Activated CD8-positive, alpha-beta memory T cell treated with anti-CD3 and anti-CD28 coated beads, Interleukin-2, amount 50 U/mL, for 1 hour (primary cell): ENCODE data around the gene RPS14.
"Not testable (repeated sequence)": the region's sequence is repeated elsewhere in the genome, so short reads cannot be mapped to it uniquely, and the experiment has no call there.

ENCODE experiments used
- DNase-seq: peaks from one replicate; pipeline ENCODE4 v3.0.0-alpha.2; 2020; ENCODE audit errors: extremely low read depth

The RPS14 gene

DNA sequence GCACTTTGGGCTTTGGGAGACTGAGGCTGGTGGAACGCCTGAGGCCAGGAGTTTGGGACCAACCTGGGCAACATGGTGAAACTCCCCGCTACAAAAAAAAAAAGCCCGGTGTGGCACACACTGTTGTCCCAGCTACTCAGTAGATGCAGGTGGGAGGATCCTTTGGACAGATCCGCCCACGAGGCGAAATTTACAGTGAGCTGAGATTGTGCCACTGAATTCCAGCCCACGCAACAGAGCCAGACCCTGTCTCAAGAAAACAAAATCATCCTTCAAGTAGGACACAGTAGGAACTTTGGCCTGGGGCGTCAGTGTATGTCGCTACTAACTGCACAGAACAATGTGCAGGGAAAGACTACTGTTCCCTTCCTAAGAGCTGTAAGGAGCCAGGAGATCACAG is 4.8 kb downstream of the RPS14 start:
- DNase-seq, result no peak

DNA sequence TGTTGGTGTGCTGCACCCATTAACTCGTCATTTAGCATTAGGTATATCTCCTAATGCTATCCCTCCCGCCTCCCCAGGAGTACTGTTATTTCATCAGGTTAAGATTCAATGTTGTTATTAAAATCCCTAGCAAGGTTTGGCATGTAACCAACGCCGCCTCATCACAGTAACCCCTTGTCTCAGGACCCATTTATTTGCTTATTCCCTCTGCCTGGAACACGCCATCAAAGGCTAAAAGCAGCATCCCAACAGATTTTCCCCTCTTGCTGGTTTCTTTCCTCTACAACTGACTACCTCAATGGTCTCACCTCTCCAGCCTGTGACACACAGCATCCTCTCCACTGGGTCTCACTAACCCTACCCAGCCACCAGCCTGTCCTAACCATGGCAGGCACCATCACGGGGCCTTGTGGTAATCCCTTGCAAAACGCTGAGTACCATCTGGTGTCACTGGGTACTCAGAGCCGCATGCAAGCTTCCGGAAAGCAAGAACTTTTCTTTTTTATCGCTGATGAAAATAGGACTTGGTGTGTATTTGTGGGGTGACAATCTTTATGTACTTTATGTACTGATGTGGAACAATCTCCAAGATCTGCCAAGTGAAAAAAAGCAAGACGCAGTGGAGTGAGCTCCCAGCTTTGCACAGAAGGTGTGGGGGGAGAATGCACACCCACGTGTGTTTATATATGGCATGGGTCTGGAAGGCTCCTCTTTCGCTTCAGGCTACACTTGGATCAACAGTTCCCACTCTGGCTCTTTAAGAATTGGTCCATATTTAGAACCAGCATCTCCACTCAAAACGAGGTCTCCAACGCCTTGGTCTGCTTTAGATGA is 6.1 kb downstream of the RPS14 start:
- DNase-seq, result no peak

DNA sequence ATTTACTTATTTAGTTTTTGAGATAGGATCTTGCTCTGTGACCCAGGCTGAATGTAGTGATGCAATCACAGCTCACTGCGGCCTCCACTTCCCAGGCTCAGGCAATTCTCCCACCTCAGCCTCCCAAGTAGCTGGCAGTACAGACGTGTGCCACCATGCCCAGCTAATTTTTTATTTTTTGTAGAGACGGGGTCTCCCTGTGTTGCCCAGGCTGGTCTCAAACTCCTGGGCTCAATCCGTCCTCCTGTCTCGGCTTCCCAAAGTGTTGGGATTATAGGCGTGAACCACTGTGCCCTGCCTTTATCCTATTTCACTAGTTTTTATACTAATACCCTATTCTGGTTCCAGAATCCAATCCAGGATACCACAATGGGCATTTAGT is 6.8 kb downstream of the RPS14 start:
- no peak for DNase-seq

DNA sequence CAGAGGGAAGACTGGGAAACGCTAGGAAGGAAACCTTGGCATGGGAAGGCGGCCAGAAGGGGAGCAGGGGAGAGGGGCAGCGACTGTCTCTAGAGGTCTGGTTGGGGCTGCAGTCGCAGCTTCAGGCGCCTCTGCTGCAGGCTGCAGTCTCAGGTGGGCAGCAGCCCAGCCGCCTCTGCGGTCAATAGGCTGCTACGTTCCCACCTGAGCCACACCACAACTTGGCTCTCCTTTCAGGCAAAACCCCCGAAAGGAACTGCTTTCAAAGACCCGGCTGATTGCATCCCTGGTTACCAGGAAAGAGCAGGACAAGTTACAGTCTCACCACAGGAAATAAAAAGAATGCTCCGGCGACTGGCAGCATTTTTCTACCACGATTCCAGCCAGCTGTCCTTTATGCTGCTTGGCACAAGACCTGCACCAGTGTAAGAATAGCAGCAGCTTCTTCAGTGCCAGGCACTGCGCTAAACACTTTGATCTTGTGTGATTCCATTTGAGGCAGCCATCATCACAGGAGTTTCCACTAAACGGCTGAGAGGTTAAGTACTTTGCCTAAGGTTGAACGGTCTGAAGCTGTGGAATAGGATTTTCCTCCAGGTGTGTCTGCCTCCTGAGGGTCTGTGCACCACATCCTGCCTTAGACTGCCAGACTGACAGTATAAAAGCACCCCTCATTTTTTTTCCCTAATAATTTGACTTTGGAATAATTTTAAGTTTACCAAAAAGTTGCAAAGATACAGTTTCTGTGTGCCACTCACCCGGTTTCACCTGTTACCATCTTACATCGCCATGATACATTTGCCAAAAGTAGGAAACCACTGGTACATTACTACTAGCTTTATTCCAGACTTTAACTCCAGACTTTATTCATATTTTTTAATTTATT is 7.5 kb downstream of the RPS14 start:
- DNase-seq, result no peak

DNA sequence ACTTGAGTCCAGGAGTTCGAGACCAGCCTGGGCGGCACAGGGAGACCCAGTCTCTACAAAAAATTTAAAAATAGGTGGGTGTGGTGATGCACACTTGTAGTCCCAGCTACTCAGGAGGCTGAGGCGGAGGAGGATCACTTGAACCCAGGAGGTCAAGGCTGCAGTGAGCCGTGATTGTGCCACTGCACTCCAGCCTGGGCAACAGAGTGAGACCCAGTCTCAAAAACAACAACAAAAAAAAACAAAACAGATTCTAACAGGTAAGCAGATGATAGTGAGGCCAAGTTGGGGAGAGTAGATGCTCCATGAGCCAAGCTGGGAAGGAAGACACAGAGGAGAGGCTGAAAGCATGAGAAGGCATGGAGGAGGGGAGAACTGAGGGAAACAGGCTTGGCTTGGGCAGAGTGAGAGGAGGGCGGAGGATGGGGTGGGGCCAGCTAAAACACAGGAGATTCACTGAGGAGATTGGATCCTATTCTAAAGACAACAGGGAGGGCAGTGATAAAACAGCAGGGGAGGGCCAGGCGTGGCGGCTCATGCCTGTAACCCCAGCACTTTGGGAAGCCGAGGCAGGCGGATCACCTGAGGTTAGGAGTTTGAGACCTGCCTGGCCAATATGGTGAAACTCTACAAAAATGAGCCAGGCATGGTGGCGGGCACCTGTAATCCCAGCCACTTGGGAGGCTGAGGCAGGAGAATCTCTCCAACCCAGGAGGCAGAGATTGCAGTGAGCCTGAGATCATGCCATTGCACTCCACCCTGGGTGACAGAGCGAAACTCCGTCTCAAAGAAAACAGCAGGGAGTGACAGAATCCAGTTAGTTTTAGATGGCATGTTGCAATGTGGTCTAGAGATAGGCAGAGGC is 8.4 kb downstream of the RPS14 start:
- DNase-seq, result no peak

DNA sequence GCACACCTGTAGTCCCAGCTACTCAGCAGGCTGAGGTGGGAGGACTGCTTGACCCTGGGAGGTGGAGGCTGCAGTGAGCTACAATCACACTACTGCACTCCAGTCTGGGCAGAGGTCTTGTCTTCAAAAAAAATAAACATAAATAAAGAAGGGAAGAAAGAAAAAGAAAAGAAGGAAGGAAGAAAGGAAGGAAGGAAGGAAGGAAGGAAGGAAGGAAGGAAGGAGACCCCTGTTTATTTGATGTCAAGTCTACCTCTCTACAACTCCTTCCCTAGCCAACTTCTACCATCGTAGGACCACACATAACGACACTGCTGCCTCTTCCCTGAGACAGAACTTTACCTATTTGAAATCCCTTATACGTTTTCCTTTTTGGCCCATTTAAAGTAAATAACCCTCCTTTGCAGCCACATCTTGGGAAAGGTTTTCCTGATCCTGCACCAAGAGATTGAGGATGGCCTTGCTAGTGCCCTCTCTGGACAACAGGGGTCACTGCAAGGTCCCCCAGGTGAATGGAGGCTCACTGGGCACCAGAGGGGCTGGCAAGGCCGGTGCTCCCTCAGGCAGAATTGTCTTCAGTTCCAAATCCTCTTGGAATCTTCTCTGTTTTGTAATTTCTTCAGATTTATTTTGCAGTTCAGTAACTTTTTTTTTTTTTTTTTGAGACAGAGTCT is 10.5 kb downstream of the RPS14 start:
- no peak for DNase-seq

DNA sequence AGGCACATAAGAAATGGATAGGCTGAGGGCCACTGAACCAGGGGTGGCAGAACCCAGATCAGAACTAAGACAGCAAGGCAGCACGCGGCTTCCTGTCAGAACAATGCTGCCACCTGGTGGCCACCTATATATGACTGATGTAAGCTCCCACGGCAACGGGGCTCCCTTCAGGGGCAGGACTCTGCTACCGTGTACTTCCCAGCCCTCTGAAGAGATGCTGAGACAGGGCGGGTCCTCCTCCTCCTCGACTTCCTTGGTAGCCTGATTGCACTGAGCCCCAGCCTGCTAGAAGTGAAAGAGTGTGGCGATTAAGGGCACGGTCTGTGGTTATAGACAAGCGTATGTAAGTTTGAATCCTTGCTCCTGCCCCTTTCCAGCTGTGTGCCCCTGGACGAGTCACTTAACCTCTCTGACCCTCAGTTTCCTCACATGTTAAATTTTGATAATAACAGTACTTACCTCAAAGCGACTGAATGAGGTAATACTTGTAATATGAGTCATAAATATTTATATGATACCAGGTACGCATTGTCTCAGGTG is 13.3 kb downstream of the RPS14 start:
- peak; percentile 79 for DNase-seq

DNA sequence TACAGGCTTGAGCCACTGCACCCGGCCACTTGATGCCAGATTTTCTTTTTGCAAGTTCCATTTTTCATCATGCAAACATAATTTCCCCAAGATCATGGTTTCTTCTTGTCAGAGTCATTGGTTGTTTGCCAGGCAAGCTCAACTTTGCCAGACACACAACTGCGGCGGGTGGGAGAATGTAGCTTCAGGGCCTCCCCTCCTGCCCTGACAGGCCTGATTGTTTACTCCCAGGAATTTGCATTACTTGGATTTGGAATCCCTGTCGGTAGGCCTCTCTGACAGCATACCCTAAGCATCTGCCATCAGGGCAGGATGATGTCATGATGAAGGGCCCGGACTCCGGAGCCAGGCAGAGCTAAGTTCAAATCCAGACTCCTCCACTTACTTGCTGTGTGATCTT is 15.1 kb downstream of the RPS14 start:
- no peak for DNase-seq

DNA sequence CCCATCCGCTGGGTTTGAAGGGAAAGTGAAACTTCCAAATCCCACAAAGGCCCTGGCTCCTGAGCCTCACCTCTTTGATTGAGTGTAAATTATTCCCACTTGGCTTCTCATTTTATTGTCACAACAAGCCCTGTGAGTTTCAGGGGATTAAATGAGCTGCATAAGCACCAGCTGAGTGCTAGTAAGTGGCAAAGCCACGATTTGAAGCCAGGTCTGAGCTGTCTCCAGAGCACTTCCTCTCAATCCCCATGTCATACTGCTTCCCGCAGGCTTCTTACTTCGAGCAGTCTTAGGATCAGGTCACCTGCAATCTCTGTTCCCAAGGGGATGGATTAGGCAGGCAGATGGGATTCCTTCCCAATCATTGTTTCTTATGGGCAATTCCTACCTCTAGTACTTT is 18.0 kb downstream of the RPS14 start:
- DNase-seq, result no peak

DNA sequence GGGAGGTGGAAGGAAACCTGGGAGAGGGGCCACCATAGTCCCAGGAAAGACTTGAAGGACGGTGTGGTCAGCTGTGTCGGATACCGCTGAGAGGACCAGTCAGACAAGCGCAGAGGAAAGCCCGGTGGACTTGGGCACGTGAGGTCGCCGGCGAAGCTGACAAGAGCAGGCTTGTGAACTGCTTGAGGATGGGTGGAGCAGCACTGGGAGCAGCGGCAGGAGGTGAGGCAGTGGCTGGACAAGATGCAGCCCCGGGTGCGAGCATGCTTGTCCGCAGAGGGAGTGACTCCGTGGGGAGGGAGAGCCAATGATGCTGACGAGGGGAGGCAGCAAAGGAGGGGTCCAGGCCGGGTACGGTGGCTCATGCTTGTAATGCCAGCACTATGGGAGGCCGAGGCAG is 18.5 kb downstream of the RPS14 start:
- no peak for DNase-seq

DNA sequence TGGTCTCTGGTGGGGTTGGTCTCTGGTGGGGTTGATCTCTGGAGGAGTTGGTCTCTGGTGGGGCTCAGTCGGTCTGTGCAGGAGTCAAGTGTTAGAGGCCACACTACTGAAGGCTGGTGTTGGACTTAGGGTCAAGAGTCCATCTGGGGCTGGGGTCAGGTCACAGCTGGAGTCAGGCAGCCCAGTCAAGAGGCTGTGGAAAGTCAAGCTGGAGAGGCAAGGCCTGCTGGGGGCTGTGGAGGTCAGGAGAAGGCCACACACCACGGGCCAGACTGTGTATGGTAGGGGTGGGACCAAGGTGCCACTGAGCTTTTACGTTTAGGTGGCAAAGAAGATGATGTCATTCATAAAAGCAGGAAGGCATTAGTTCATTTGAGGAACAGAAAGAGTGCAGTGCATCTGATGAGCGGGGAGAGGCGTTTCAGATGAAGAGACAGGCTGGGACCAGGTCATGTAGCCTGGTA is 20.1 kb downstream of the RPS14 start:
- DNase-seq, result no peak

DNA sequence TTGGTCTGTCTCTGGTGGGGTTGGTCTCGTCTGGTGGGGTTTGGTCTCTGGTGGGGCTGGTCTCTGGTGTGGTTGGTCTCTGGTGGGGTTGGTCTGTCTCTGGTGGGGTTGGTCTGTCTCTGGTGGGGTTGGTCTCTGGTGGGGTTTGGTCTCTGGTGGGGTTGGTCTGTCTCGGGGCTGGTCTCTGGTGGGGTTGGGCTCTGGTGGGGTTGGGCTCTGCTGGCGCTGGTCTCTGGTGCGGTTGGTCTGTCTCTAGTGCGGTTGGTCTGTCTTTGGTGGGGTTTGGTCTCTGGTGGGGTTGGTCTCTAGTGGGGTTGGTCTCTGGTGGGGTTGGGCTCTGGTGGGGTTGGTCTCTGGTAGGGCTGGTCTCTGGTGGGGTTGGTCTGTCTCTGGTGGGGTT is 20.6 kb downstream of the RPS14 start:
- no peak for DNase-seq

DNA sequence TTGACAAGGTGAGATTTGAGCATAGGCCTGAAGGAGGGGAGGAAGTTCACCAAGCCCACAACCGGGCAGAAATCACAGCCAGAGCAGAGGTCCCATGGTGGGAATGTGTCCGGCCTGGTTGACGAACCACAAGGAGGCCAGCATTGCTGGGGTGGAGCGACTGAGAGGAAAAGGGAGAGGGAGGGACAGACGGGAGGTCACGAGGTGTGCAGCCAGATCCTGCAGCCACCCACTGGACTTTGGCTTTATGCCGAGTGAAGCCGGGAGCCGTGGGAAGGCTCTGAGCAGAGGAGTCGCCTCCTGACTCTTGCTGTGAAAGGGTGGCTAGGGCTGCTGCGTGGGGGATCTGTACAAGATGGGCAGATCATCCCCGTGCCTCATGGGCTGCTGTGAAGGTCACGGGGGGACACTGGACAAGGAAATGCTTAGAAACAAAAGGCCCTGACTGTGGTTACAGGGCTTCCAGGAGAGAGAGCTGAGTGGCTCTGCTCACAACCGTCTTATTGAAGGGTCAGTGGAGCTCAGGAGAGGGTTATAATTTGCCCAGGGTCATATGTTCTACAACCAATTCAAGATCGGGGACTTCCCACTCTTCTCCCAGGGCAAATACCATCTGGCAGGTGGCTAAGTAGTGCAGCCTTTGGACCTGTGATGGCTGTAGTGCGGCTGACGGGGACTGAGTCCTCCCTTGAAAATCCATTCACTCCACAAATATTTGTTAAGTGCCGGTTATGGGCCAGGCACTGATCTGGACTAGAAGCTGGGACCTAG is 21.2 kb downstream of the RPS14 start:
- no peak for DNase-seq

DNA sequence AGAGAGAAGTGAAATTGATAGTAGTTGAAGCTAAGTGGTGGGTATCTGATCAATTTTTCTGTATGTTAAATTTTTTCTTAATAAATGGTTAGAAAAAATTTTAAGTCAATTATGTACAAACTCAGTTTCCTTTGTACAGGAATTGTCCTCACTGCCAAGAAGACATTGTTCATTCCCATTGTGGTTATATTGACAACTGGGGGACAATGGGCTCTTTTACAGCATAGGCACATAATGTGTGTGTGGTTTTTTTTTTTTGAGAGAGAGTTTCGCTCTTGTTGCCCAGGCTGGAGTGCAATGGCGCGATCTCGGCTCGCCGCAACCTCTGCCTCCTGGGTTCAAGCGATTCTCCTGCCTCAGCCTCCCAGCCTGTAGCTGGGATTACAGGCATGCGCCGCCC is 23.4 kb downstream of the RPS14 start:
- DNase-seq, result not testable (repeated sequence)

DNA sequence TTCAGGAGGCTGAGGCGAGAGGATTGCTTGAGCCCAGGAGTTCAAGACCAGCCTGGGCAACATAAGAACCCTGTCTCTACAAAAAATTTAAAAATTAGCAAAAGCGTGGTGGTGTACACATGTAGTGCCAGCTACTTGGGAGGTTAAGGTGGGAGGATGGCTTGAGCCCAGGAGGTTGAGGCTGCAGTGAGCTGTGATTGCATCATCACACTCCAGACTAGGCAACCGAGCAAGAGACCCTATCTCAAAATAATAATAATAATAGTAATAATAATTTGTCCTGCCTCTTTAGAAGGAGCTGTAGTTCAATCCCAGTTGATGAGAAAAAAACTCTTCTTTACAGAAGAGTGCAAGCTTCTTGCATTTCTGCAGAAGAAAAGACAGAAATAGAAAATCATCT is 26.8 kb downstream of the RPS14 start:
- no peak for DNase-seq

DNA sequence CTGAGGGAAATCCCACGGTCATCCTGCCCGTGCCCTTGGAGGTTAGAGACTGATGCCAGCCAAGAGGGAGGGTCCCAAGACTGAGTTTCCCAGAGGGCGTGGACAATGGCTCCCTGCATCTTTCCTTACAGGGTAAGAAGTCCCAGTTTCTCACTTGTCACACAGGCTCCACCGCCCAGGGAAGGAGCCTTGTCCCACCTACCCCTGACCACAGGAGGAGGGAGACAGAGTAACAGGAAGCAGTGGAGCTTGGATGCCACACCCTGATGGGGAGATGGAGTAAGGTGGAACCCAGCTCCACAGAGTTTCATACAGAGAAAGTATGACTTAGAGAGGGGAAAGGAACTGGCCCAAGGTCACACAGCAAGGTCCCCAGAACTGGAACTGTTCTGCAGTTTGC is 27.5 kb downstream of the RPS14 start:
- no peak for DNase-seq

DNA sequence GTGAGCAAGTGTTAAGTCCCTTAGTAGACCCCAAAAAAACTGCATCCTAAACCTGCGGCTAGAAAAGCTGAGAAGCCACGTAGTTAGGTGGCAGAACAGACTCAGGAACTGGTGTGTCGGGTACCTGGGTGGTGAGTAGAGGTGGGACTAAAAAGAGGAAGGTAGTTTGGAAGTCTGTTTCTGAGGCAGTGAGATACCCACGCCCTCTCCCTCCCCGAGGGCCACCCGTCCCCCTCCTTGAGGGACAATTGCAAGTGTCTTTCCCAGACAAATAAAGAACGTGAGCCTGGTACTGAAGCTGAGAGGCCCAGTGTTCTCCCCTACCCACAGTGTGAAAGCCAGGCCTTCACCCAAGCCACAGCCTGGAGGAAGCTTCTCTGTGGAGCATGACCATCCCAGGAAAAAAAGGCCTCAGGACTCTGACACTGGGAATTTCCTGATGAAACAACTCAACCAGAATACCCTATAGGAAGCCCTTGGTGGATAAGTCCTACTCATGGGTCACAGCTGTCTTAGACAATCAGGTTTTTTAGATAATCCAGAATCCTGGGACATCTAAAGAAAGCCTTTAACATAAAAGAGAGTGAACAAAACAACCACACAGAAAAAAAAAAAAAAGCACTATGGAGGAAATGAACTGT is 29.8 kb downstream of the RPS14 start:
- no peak for DNase-seq

DNA sequence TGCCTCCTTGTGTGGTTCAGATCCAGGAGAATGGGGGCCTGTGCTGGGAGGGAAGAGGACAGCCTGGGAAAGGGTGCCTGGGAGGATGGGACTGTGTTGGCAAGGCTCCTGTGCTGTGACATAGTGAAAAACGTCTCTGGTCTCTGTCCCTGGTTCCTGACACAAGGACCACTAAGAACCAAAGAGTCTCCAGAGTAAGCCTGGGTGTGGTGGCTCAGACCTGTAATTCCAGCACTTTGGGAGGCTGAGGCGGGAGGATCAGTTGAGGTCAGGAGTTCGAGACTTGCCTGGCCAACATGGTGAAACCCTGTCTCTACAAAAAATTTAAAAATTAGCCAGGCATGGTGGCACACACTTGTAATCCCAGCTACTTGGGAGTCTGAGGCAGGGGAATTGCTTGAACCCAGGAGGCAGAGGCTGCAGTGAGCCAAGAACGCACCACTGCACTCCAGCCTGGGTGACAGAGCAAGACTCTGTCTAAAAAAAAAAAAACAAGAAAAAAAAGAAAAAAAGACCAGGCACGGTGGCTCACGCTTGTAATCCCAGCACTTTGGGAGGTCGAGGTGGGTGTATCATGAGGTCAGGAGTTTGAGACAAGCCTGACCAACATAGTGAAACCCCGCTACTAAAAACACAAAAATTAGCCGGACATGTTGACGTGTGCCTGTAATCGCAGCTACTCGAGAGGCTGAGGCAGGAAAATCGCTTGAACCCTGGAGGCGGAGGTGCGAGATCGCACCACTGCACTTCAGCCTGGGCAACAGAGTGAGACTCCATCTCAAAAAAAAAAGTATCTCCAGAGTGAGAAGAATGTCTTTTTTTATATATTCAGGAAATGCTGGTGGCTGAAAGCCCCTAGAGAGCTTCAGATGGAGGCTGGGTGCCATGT is 35.4 kb downstream of the RPS14 start:
- DNase-seq, result not testable (repeated sequence)
